CD14-positive monocyte (primary cell): ENCODE results near the gene SCN1B. TPM values are rescaled to one million over a fixed set of nuclear protein-coding genes. Genes with fewer than 3 reads are reported as not detected.

Experiments used
- DNase-seq, 3 donors: peaks; one replicate each; pipeline ENCODE4 v3.0.0-alpha.2; 2011 to 2022
- H2AFZ ChIP-seq: 2 replicates; pipeline ENCODE4 v1.6.0; 2012; ENCODE audit warnings: mild to moderate bottlenecking, low read depth, low read length, inconsistent platforms; ENCODE audit not compliant: insufficient read depth, poor library complexity, severe bottlenecking
- H3K27ac ChIP-seq, 2 donors: 1 replicate in 1 of 2; 2 replicates in 1 of 2; pipeline ENCODE4 v1.5.1; 2012 to 2013; ENCODE audit warnings: low read length in 2 of 2, control low read depth in 1 of 2, inconsistent platforms in 1 of 2, low read depth in 1 of 2, mild to moderate bottlenecking in 1 of 2
- H3K27me3 ChIP-seq, 2 donors: one replicate each; pipeline versions ENCODE4 v1.6.0 to v1.6.1; 2011 to 2013; ENCODE audit warnings: low read length in 2 of 2; ENCODE audit not compliant: control insufficient read depth in 2 of 2, insufficient read depth in 2 of 2
- H3K36me3 ChIP-seq, 2 donors: replicated peaks in 1 of 2; 1 replicate in 1 of 2; 2 replicates in 1 of 2; pipeline versions ENCODE4 v1.5.1 to v1.6.1; 2012 to 2013; ENCODE audit warnings: low read length in 2 of 2, control low read depth in 1 of 2, inconsistent platforms in 1 of 2, mild to moderate bottlenecking in 1 of 2; ENCODE audit not compliant: insufficient read depth in 2 of 2, control insufficient read depth in 1 of 2
- H3K4me1 ChIP-seq, 2 donors: 1 replicate in 1 of 2; 2 replicates in 1 of 2; pipeline versions ENCODE4 v1.5.1 to v1.6.1; 2012 to 2013; ENCODE audit warnings: low read length in 2 of 2, control low read depth in 1 of 2, inconsistent platforms in 1 of 2, mild to moderate bottlenecking in 1 of 2, moderate library complexity in 1 of 2; ENCODE audit not compliant: insufficient read depth in 2 of 2, control insufficient read depth in 1 of 2
- H3K4me2 ChIP-seq: replicated peaks from 2 replicates; pipeline ENCODE3; 2012; ENCODE audit warnings: low read length, moderate library complexity, mild to moderate bottlenecking; ENCODE audit not compliant: poor library complexity, severe bottlenecking; ENCODE audit errors: extremely low read depth
- H3K4me3 ChIP-seq, 3 experiments: fragments of 200-600 bp in 1 of 3; sonication (generic) in 1 of 3; replicated peaks in 1 of 3; 1 replicate in 2 of 3; 2 replicates in 1 of 3; pipeline ENCODE4 v1.5.1; 2011 to 2013; ENCODE audit warnings: low read length in 3 of 3, mild to moderate bottlenecking in 3 of 3, control low read depth in 2 of 3, low read depth in 2 of 3, inconsistent platforms in 1 of 3, moderate library complexity in 1 of 3
- H3K79me2 ChIP-seq: 2 replicates; pipeline ENCODE4 v1.6.0; 2012; ENCODE audit warnings: mild to moderate bottlenecking, control low read depth, inconsistent platforms, low read length, moderate library complexity; ENCODE audit not compliant: insufficient read depth
- H3K9ac ChIP-seq: 2 replicates; pipeline ENCODE4 v1.6.0; 2017; ENCODE audit warnings: low read length, mild to moderate bottlenecking; ENCODE audit not compliant: insufficient read depth, poor library complexity, severe bottlenecking
- H3K9me3 ChIP-seq, 2 donors: replicated peaks in 1 of 2; 1 replicate in 1 of 2; 2 replicates in 1 of 2; pipeline versions ENCODE4 v1.5.1 to v1.6.1; 2012 to 2013; ENCODE audit warnings: low read length in 2 of 2, control low read depth in 1 of 2; ENCODE audit not compliant: control insufficient read depth in 1 of 2, insufficient read depth in 1 of 2
- H4K20me1 ChIP-seq: 2 replicates; pipeline ENCODE4 v1.6.0; 2012; ENCODE audit warnings: mild to moderate bottlenecking, low read length, control low read depth, moderate library complexity; ENCODE audit not compliant: insufficient read depth
- H3K27ac Mint-ChIP-seq, 7 donors: one replicate each; pipeline ENCODE4 v1.8.0; 2020; ENCODE audit warnings: mild to moderate bottlenecking in 7 of 7, mixed read lengths in 7 of 7, moderate library complexity in 6 of 7, inconsistent platforms in 2 of 7
- H3K27me3 Mint-ChIP-seq, 3 donors: one replicate each; pipeline ENCODE4 v1.8.0; 2021 to 2022; ENCODE audit warnings: low read depth in 3 of 3, mild to moderate bottlenecking in 3 of 3, mixed read lengths in 3 of 3, moderate library complexity in 3 of 3, inconsistent platforms in 1 of 3
- H3K36me3 Mint-ChIP-seq, 2 donors: one replicate each; pipeline ENCODE4 v1.8.0; 2020; ENCODE audit warnings: mixed read lengths in 2 of 2, inconsistent platforms in 1 of 2, mild to moderate bottlenecking in 1 of 2
- H3K4me1 Mint-ChIP-seq: one replicate; pipeline ENCODE4 v1.8.0; 2020; ENCODE audit warnings: mild to moderate bottlenecking, mixed read lengths
- H3K4me3 Mint-ChIP-seq, 2 donors: one replicate each; pipeline ENCODE4 v1.8.0; 2020; ENCODE audit warnings: mild to moderate bottlenecking in 2 of 2, mixed read lengths in 2 of 2, moderate library complexity in 1 of 2
- H3K9me3 Mint-ChIP-seq, 7 donors: one replicate each; pipeline ENCODE4 v1.8.0; 2020 to 2022; ENCODE audit warnings: mixed read lengths in 7 of 7, mild to moderate bottlenecking in 6 of 7, moderate library complexity in 6 of 7, inconsistent platforms in 2 of 7
- WGBS: methylation state at CpG from one replicate; pipeline ENCODE4 v1.1.5; 2013; ENCODE audit warnings: missing lambda C conversion rate; ENCODE audit not compliant: insufficient coverage; 5-methylcytosine and 5-hydroxymethylcytosine counted together
- intact Hi-C, 2 donors: fragments of 100-400 bp; cut with micrococcal nuclease; formaldehyde crosslinking; loops; one replicate each; pipeline versions ENCODE4 v1.15.0 to v1.15.1; 2023
- polyA plus RNA-seq, 3 donors: library from polyadenylated mRNA; depleted of rRNA in 1 of 3; unstranded in 2 of 3; stranded (reverse) in 1 of 3; fragments of 300-500 nt in 2 of 3; fragments of >200 nt in 1 of 3; fragmentation: Illumina TruSeq in 2 of 3; gene quantifications; 1 replicate in 2 of 3; 2 replicates in 1 of 3; pipeline ENCODE4 v1.2.3, GENCODE V29; 2012 to 2021
- TF ChIP-seq, protein P1 (sequence below): fragments of 200-600 bp; IDR thresholded peaks from one replicate; pipeline ENCODE4 v1.8.0; 2022; ENCODE audit warnings: antibody characterized with exemption, mild to moderate bottlenecking

SCN1B gene
- polyA plus RNA-seq, 3 donors, result 0.08 to 0.68 TPM; not detected in 1

DNA sequence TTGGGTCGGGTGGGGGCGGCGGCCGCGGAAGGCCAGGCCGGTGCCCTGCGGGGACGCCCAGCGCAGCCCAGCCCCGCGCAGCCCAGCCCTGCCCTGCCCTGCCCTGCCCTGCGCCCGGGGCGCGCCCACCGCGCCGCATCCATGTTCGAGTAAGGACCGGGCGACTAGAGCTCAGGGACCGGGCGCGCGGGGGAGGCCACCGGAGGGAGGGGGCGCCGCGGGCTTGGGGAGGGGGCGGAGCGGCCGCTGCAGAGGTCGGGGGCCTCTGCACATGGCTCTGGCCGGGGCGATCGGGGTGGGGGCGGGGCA is 30.0 kb upstream of the SCN1B start:
- H3K9me3 Mint-ChIP-seq, result peaks cover 0 to 5% (median 0%) of the 10 kb centered on the region in 7 donors
- peak overlapping the region in 1 of 7 donors; percentile 92 for H3K27ac Mint-ChIP-seq
- Histone ChIP-seq H3K9me3 (peaks cover 0 to under 1% of the 10 kb centered on the region in 2 donors), H3K4me3 (peak overlapping the region; percentile 59 to 81 (median 60)), H3K4me2 (peak overlapping the region; percentile 97), H2AFZ (peak overlapping the region; percentile 66), H3K27ac (peak overlapping the region in 1 of 2 donors; percentile 93), H3K4me1 (peaks cover 74 to 75% of the 10 kb centered on the region in 2 donors), H3K27me3 (no peaks in the 10 kb centered on the region), H3K79me2 (peaks cover 56% of the 10 kb centered on the region), H3K9ac (peak overlapping the region; percentile 77), H4K20me1 (peaks cover 23% of the 10 kb centered on the region), H3K36me3 (peaks cover under 1 to 6% of the 10 kb centered on the region in 2 donors)
- DNase-seq, result no peak
- no peak overlapping the region for H3K4me3 Mint-ChIP-seq
- peaks cover 70% of the 10 kb centered on the region for H3K4me1 Mint-ChIP-seq
- intact Hi-C loops, result no loop called here
- H3K36me3 Mint-ChIP-seq, result peaks cover 8 to 20% of the 10 kb centered on the region in 2 donors
- H3K27me3 Mint-ChIP-seq, result peaks cover 0 to 7% (median 1%) of the 10 kb centered on the region in 3 donors
- 0% methylated on average over 36 of the region's 37 CpGs for WGBS
- TF ChIP-seq, protein P1, sequence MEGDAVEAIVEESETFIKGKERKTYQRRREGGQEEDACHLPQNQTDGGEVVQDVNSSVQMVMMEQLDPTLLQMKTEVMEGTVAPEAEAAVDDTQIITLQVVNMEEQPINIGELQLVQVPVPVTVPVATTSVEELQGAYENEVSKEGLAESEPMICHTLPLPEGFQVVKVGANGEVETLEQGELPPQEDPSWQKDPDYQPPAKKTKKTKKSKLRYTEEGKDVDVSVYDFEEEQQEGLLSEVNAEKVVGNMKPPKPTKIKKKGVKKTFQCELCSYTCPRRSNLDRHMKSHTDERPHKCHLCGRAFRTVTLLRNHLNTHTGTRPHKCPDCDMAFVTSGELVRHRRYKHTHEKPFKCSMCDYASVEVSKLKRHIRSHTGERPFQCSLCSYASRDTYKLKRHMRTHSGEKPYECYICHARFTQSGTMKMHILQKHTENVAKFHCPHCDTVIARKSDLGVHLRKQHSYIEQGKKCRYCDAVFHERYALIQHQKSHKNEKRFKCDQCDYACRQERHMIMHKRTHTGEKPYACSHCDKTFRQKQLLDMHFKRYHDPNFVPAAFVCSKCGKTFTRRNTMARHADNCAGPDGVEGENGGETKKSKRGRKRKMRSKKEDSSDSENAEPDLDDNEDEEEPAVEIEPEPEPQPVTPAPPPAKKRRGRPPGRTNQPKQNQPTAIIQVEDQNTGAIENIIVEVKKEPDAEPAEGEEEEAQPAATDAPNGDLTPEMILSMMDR, result no peak

DNA sequence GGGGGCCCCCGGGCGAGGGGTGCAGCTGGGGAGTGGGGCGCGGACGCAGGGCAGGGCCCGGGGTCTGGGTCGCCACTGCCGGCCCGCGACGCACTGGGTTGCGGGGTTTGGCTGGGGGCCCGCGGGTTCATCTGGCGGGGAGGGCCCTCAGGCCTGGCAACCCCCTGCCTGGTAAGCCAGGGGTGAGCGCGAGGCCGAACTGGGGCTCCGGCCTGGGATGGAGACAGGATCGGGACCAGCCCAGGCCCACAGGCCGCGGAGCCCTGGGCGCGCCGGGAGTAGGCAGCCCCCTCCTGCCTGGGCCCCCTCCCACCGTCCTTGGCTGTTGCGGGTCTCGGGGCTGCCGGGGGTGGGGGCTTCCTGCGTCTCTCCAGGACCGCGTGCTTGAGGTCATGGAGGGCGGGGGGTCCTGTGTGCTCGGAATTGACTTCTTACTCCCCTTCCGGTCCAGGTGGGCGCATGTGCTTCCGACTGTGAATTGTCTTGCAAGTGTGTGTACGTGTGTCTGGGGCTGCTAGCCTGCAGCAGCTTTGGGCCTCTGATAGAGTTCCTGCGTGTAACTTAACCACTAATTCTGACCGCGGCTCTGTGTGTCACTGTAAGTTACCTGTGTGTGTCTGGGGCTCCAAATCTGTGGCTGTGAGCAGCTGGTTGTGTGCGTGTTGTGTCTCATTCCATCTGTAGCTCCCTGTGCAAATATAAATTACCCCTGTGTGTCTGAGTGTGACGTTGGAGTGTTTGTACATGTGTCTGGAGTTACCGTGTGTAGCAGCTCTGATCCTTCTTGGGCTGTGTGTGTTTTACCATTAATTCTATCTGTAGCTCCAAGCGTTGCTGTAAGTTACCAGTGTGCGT is 29.4 kb upstream of the SCN1B start:
- WGBS, result 0% methylated on average over 24 of the region's 46 CpGs
- peak overlapping the region; percentile 97 for H3K4me2 ChIP-seq
- peaks cover 29% of the 10 kb centered on the region for H4K20me1 ChIP-seq
- H3K27ac ChIP-seq, result peak overlapping the region; percentile 62 to 93
- peak overlapping the region; percentile 89 to 98 (median 96) for H3K27ac Mint-ChIP-seq
- H3K36me3 Mint-ChIP-seq, result peaks cover 14 to 26% of the 10 kb centered on the region in 2 donors
- H3K27me3 Mint-ChIP-seq, result peaks cover 0 to 7% (median 0%) of the 10 kb centered on the region in 3 donors
- H3K4me1 Mint-ChIP-seq, result peaks cover 69% of the 10 kb centered on the region
- H3K9me3 ChIP-seq, result no peaks in the 10 kb centered on the region
- H3K27me3 ChIP-seq, result no peaks in the 10 kb centered on the region
- peaks cover 62% of the 10 kb centered on the region for H3K79me2 ChIP-seq
- H3K36me3 ChIP-seq, result peaks cover 6 to 12% of the 10 kb centered on the region in 2 donors
- H3K4me1 ChIP-seq, result peaks cover 74% of the 10 kb centered on the region in 2 donors
- intact Hi-C loops, result no loop called here
- peak in 2 of 3 donors; percentile 18 to 38 for DNase-seq
- H3K4me3 Mint-ChIP-seq, result peak overlapping the region; percentile 93 to 98
- H3K9ac ChIP-seq, result peak overlapping the region; percentile 77
- TF ChIP-seq, protein P1, result no peak
- H3K4me3 ChIP-seq, result peak overlapping the region; percentile 59 to 81 (median 60)
- peaks cover 0 to 1% (median 0%) of the 10 kb centered on the region in 7 donors for H3K9me3 Mint-ChIP-seq
- peak overlapping the region; percentile 66 for H2AFZ ChIP-seq
